GM11168 (cell line): ENCODE measurements around the gene PSMD14.
"Not testable (repeated sequence)": the region's sequence is repeated elsewhere in the genome, so short reads cannot be mapped to it uniquely, and the experiment has no call there.

Source experiments
- in situ Hi-C: fragments of 300-500 bp; cut with MboI; formaldehyde crosslinking; loops from one replicate; pipeline ENCODE4 v1.12.0; 2022; ENCODE audit warnings: low sequenced_read_pairs; ENCODE audit not compliant: unreplicated experiment

PSMD14 gene

GRCh38 chr2:161308178-161308955, at the start of gene PSMD14:
PSMD14 (plus strand) TSS chr2:161308425; CDS start chr2:161318826, 10,401 bp downstream.
- in situ Hi-C loops, result no loop called here

- in situ Hi-C loops, result no loop called here
Observed at GRCh38 chr2:161265874-161266273, 42.4 kb upstream of the PSMD14 start.

GRCh38 chr2:161269111-161269510, 39.1 kb upstream of the PSMD14 start:
- in situ Hi-C loops, result no loop called here

GRCh38 chr2:161273038-161273760, 35.0 kb upstream of the PSMD14 start:
- in situ Hi-C loops, result no loop called here

- in situ Hi-C loops, result not testable (repeated sequence)
Observed at GRCh38 chr2:161278564-161279229, 29.5 kb upstream of the PSMD14 start.

- in situ Hi-C loops, result not testable (repeated sequence)
Observed at GRCh38 chr2:161279230-161279815, 28.9 kb upstream of the PSMD14 start.

- in situ Hi-C loops, result not testable (repeated sequence)
Observed at GRCh38 chr2:161280906-161281323, 27.3 kb upstream of the PSMD14 start.

- in situ Hi-C loops, result not testable (repeated sequence)
Observed at GRCh38 chr2:161281615-161282310, 26.5 kb upstream of the PSMD14 start.

GRCh38 chr2:161282311-161282644, 25.9 kb upstream of the PSMD14 start:
- in situ Hi-C loops, result not testable (repeated sequence)

- in situ Hi-C loops, result no loop called here
Observed at GRCh38 chr2:161283926-161284325, 24.3 kb upstream of the PSMD14 start.

GRCh38 chr2:161303535-161304050, 4.6 kb upstream of the PSMD14 start:
- in situ Hi-C loops, result no loop called here

GRCh38 chr2:161306919-161307318, 1.3 kb upstream of the PSMD14 start:
- in situ Hi-C loops, result no loop called here

- in situ Hi-C loops, result no loop called here
Observed at GRCh38 chr2:161307676-161308075, 549 bp upstream of the PSMD14 start.

- in situ Hi-C loops, result no loop called here
Observed at GRCh38 chr2:161312996-161313395, 4.8 kb downstream of the PSMD14 start.

GRCh38 chr2:161315380-161315779, 7.2 kb downstream of the PSMD14 start:
- in situ Hi-C loops, result no loop called here

GRCh38 chr2:161316701-161317100, 8.5 kb downstream of the PSMD14 start:
- in situ Hi-C loops, result no loop called here

- in situ Hi-C loops, result no loop called here
Observed at GRCh38 chr2:161321944-161322648, 13.9 kb downstream of the PSMD14 start.

GRCh38 chr2:161324876-161325275, 16.7 kb downstream of the PSMD14 start:
- in situ Hi-C loops, result no loop called here

- in situ Hi-C loops, result no loop called here
Observed at GRCh38 chr2:161327582-161327981, 19.4 kb downstream of the PSMD14 start.
